Effector memory CD8-positive, alpha-beta T cell (primary cell): ENCODE results near the gene TEX44.
"Not testable (repeated sequence)": the region's sequence is repeated elsewhere in the genome, so short reads cannot be mapped to it uniquely, and the experiment has no call there.

Experiments
- ATAC-seq: fragments of 150-1000 bp; cut with Tn5 transposase; replicated peaks from 2 replicates; pipeline ENCODE4 v1.10.0; 2021; ENCODE audit warnings: mild to moderate bottlenecking, moderate library complexity
- DNase-seq, 3 experiments: peaks; one replicate each; pipeline ENCODE4 v3.0.0; 2021
- H3K27ac Mint-ChIP-seq, 2 donors: one replicate each; pipeline ENCODE4 v1.8.0; 2022; ENCODE audit warnings: mild to moderate bottlenecking in 2 of 2, mixed read lengths in 2 of 2, moderate library complexity in 2 of 2
- H3K27me3 Mint-ChIP-seq, 2 donors: one replicate each; pipeline ENCODE4 v1.8.0; 2022; ENCODE audit warnings: mixed read lengths in 2 of 2
- H3K36me3 Mint-ChIP-seq: one replicate; pipeline ENCODE4 v1.8.0; 2022; ENCODE audit warnings: mild to moderate bottlenecking, moderate library complexity, mixed read lengths; ENCODE audit not compliant: insufficient read depth
- H3K4me1 Mint-ChIP-seq, 2 donors: one replicate each; pipeline ENCODE4 v1.8.0; 2022; ENCODE audit warnings: low read depth in 2 of 2, mixed read lengths in 2 of 2
- H3K4me3 Mint-ChIP-seq, 2 donors: one replicate each; pipeline ENCODE4 v1.8.0; 2022; ENCODE audit warnings: mild to moderate bottlenecking in 2 of 2, mixed read lengths in 2 of 2, moderate library complexity in 2 of 2
- H3K9me3 Mint-ChIP-seq, 2 donors: one replicate each; pipeline ENCODE4 v1.8.0; 2022; ENCODE audit warnings: mixed read lengths in 2 of 2

Gene TEX44

GRCh38 chr2:231557571-231558217, 35.0 kb upstream of the TEX44 start:
- H3K27me3 Mint-ChIP-seq: no peaks in the 10 kb centered on the region
- H3K9me3 Mint-ChIP-seq: peaks cover 6 to 11% of the 10 kb centered on the region in 2 donors
- H3K4me3 Mint-ChIP-seq: peak overlapping the region; percentile 31 to 79
- peaks cover 3% of the 10 kb centered on the region for H3K36me3 Mint-ChIP-seq
- peaks cover 34 to 38% of the 10 kb centered on the region in 2 donors for H3K4me1 Mint-ChIP-seq
- peak; percentile 93 for ATAC-seq
- H3K27ac Mint-ChIP-seq: peak overlapping the region in 1 of 2 donors; percentile 84
- peak; percentile 65 to 69 (median 67) for DNase-seq

- ATAC-seq: peak; percentile 50
- no peaks in the 10 kb centered on the region for H3K27me3 Mint-ChIP-seq
- no peak overlapping the region for H3K27ac Mint-ChIP-seq
- peaks cover 0 to 2% of the 10 kb centered on the region in 2 donors for H3K4me1 Mint-ChIP-seq
- H3K4me3 Mint-ChIP-seq: no peak overlapping the region
- DNase-seq: no peak
- no peaks in the 10 kb centered on the region for H3K9me3 Mint-ChIP-seq
- H3K36me3 Mint-ChIP-seq: peaks cover 3% of the 10 kb centered on the region
Observed at GRCh38 chr2:231563378-231563961, 29.2 kb upstream of the TEX44 start.

- Mint-ChIP-seq H3K27me3 (peaks cover 0 to 5% of the 10 kb centered on the region in 2 donors), H3K27ac (no peak overlapping the region), H3K4me3 (no peak overlapping the region), H3K9me3 (no peaks in the 10 kb centered on the region), H3K36me3 (peaks cover under 1% of the 10 kb centered on the region), H3K4me1 (peaks cover 0 to 5% of the 10 kb centered on the region in 2 donors)
- ATAC-seq: no peak
- no peak for DNase-seq
Observed at GRCh38 chr2:231565887-231566594, 26.6 kb upstream of the TEX44 start.

DNA sequence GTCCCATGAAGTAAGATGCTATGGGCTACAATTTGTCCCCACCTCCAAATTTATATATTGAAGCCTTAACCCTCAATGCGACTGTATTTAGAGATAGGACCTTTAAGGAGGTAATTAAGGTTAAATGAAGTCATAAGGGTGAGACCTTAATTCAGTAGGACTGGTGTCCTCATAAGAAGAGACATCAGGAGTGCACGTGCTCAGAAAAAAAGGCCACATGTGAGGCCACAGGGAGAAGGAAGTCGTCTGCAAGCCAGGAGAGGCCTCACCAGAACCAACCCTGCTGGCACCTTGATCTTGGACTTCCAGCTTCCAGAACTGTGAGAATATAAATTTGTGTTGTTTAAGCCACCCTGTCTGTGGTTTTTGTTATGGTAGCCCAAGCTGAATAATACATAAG, 25.5 kb upstream of the TEX44 start:
- Mint-ChIP-seq H3K4me3 (no peak overlapping the region), H3K27ac (no peak overlapping the region), H3K4me1 (peaks cover 0 to 5% of the 10 kb centered on the region in 2 donors), H3K36me3 (peaks cover 3% of the 10 kb centered on the region), H3K9me3 (no peaks in the 10 kb centered on the region), H3K27me3 (peaks cover 0 to 5% of the 10 kb centered on the region in 2 donors)
- ATAC-seq (no peak), DNase-seq (no peak)

- ATAC-seq (no peak), DNase-seq (no peak)
- peaks cover 0 to 5% of the 10 kb centered on the region in 2 donors for H3K4me1 Mint-ChIP-seq
- H3K9me3 Mint-ChIP-seq: no peaks in the 10 kb centered on the region
- H3K27ac Mint-ChIP-seq: no peak overlapping the region
- no peak overlapping the region for H3K4me3 Mint-ChIP-seq
- peaks cover 3% of the 10 kb centered on the region for H3K36me3 Mint-ChIP-seq
- H3K27me3 Mint-ChIP-seq: peaks cover 0 to 5% of the 10 kb centered on the region in 2 donors
Observed at GRCh38 chr2:231568098-231568784, 24.4 kb upstream of the TEX44 start.

DNA sequence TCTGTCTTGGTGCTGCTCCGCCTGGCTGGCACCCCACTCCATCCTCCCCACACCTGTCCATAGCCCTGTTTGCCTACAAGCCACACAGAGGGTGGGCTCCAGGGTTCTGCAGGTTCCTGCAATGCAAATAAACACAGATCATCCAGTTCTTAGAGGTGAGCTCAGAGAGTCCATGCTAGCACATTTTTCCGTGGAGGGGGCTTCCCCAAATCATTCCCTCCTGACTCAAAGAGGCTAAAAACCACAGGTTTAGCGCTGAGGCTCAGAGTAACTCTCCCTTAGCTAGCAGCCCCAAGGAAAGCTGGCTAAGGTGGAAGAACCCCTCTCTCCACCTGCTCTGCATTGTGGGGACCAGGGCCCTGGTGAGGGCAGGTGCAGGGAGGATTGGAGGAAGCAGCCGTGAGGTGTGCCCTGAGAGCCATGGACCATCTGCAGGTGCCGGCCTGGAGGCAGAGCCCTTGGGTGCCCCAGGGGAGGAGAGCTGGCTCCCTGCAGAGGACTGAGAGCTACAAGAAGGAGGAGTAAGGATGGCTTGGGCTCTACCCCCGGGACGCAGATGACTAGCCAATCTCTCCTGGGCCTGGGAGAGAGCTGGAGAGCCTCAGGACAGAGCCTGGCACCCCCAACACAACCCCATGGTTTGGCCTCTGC, 23.8 kb upstream of the TEX44 start:
- no peak overlapping the region for H3K27ac Mint-ChIP-seq
- DNase-seq (no peak), ATAC-seq (no peak)
- no peaks in the 10 kb centered on the region for H3K9me3 Mint-ChIP-seq
- peaks cover 0 to 5% of the 10 kb centered on the region in 2 donors for H3K27me3 Mint-ChIP-seq
- peaks cover 3% of the 10 kb centered on the region for H3K36me3 Mint-ChIP-seq
- H3K4me3 Mint-ChIP-seq: no peak overlapping the region
- H3K4me1 Mint-ChIP-seq: peaks cover 0 to 5% of the 10 kb centered on the region in 2 donors

- not testable (repeated sequence) for H3K4me1 Mint-ChIP-seq, H3K36me3 Mint-ChIP-seq, H3K9me3 Mint-ChIP-seq, H3K27ac Mint-ChIP-seq, ATAC-seq, H3K4me3 Mint-ChIP-seq, DNase-seq, H3K27me3 Mint-ChIP-seq
Observed at GRCh38 chr2:231570915-231571314, 21.7 kb upstream of the TEX44 start.

- Mint-ChIP-seq H3K4me3 (no peak overlapping the region), H3K36me3 (peaks cover 3% of the 10 kb centered on the region), H3K27me3 (peaks cover 0 to 5% of the 10 kb centered on the region in 2 donors), H3K4me1 (peaks cover 0 to 5% of the 10 kb centered on the region in 2 donors), H3K9me3 (no peaks in the 10 kb centered on the region), H3K27ac (no peak overlapping the region)
- DNase-seq: no peak
- no peak for ATAC-seq
Observed at GRCh38 chr2:231571661-231572191, 20.9 kb upstream of the TEX44 start.

DNA sequence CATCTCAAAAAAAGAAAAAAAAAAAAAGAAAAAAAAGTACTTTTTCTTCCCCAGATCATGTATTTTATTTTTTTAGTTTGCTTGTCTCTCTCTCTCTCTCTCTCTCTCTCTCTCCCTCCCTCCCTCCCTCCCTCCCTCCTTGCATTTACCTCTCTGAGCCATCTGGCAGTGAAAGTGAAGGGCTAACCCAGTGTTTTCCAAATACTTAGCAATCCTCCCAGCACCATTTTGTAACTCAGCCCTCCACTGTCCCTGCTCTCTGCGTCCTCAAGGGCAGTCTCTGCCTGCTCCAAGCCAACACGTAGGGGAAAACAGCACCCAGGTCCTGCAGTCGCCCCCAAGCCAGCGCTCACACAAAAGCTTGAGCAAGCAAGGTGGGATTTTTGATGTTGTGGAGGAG, 19.6 kb upstream of the TEX44 start:
- peaks cover 0 to 5% of the 10 kb centered on the region in 2 donors for H3K4me1 Mint-ChIP-seq
- no peak for DNase-seq
- no peak for ATAC-seq
- peaks cover 0 to 5% of the 10 kb centered on the region in 2 donors for H3K27me3 Mint-ChIP-seq
- H3K27ac Mint-ChIP-seq: peak overlapping the region in 1 of 2 donors; percentile 59
- peaks cover 3% of the 10 kb centered on the region for H3K36me3 Mint-ChIP-seq
- H3K9me3 Mint-ChIP-seq: no peaks in the 10 kb centered on the region
- no peak overlapping the region for H3K4me3 Mint-ChIP-seq

GRCh38 chr2:231573698-231574421, 18.8 kb upstream of the TEX44 start:
- Mint-ChIP-seq H3K27ac (no peak overlapping the region), H3K36me3 (peaks cover 3% of the 10 kb centered on the region), H3K4me3 (no peak overlapping the region), H3K9me3 (peaks cover 2 to 5% of the 10 kb centered on the region in 2 donors), H3K27me3 (peaks cover 0 to 11% of the 10 kb centered on the region in 2 donors), H3K4me1 (no peaks in the 10 kb centered on the region)
- DNase-seq (no peak), ATAC-seq (no peak)

- Mint-ChIP-seq H3K36me3 (peaks cover 3% of the 10 kb centered on the region), H3K27me3 (peaks cover 0 to 7% of the 10 kb centered on the region in 2 donors), H3K4me1 (no peaks in the 10 kb centered on the region), H3K4me3 (no peak overlapping the region), H3K27ac (no peak overlapping the region), H3K9me3 (peaks cover 2 to 5% of the 10 kb centered on the region in 2 donors)
- DNase-seq (no peak), ATAC-seq (no peak)
Observed at GRCh38 chr2:231575612-231576256, 16.9 kb upstream of the TEX44 start.

DNA sequence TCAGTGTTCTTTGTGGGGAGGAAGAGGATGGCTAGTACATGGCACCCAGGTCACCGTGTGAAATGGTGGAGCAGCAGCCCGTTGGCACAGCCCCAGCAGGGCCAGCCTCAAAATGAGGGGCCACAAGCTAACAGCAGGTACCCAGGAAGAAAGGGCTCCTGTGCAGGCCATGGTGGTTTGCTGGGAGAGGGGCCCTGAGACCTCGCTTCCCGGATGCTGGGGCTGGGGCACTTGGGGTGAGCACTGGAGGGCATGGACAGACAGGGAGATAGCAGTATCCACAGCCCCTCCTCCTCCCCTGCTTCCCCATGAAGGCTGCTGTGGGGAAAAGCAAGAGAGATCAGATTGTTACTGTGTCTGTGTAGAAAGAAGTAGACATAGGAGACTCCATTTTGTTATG, 16.2 kb upstream of the TEX44 start:
- Mint-ChIP-seq H3K4me1 (no peaks in the 10 kb centered on the region), H3K27ac (no peak overlapping the region), H3K36me3 (no peaks in the 10 kb centered on the region), H3K4me3 (no peak overlapping the region), H3K27me3 (peaks cover 0 to 7% of the 10 kb centered on the region in 2 donors), H3K9me3 (peaks cover 2 to 5% of the 10 kb centered on the region in 2 donors)
- ATAC-seq (no peak), DNase-seq (no peak)
